Limb (tissue), 2 donors: ENCODE data around the gene PNKD.

ENCODE experiments used
- DNase-seq, 2 donors: peaks; one replicate each; pipeline ENCODE4 v3.0.0-alpha.2; 2016; ENCODE audit errors: extremely low spot score in 2 of 2

Gene PNKD

GRCh38 chr2:218340656-218341055 lies 70.3 kb downstream of the PNKD start:
- DNase-seq = no peak

- DNase-seq = no peak
Measured at GRCh38 chr2:218341381-218341780, 71.1 kb downstream of the PNKD start.

- DNase-seq = no peak
Measured at GRCh38 chr2:218342837-218343236, 72.5 kb downstream of the PNKD start.

- no peak for DNase-seq
Measured at GRCh38 chr2:218343591-218343990, 73.3 kb downstream of the PNKD start.

GRCh38 chr2:218344090-218344754 lies 73.9 kb downstream of the PNKD start:
- no peak for DNase-seq

- DNase-seq = no peak
Measured at GRCh38 chr2:218344755-218345417, 74.6 kb downstream of the PNKD start.

- no peak for DNase-seq
Measured at GRCh38 chr2:218345491-218346236, 75.3 kb downstream of the PNKD start.

GRCh38 chr2:218347172-218347571 lies 76.9 kb downstream of the PNKD start:
- no peak for DNase-seq

GRCh38 chr2:218354045-218354444 lies 83.7 kb downstream of the PNKD start:
- no peak for DNase-seq

- no peak for DNase-seq
Measured at GRCh38 chr2:218354850-218355443, 84.6 kb downstream of the PNKD start.

- no peak for DNase-seq
Measured at GRCh38 chr2:218357236-218358177, 87.2 kb downstream of the PNKD start.

GRCh38 chr2:218360453-218360852 lies 90.1 kb downstream of the PNKD start:
- no peak for DNase-seq

GRCh38 chr2:218362606-218363005 lies 92.3 kb downstream of the PNKD start:
- DNase-seq = no peak

GRCh38 chr2:218363736-218364135 lies 93.4 kb downstream of the PNKD start:
- DNase-seq = no peak

- DNase-seq = no peak
Measured at GRCh38 chr2:218364196-218364595, 93.9 kb downstream of the PNKD start.

GRCh38 chr2:218366621-218367414 lies 96.5 kb downstream of the PNKD start:
- no peak for DNase-seq

GRCh38 chr2:218367415-218368149 lies 97.3 kb downstream of the PNKD start:
- peak; percentile 52 to 84 for DNase-seq

GRCh38 chr2:218368150-218368528 lies 97.8 kb downstream of the PNKD start:
- DNase-seq = no peak

- no peak for DNase-seq
Measured at GRCh38 chr2:218368621-218369153, 98.4 kb downstream of the PNKD start.
